ENCODE data around the gene ANKRD63. TPM values are rescaled to one million over a fixed set of nuclear protein-coding genes. Genes with fewer than 3 reads are reported as not detected.

The ANKRD63 gene
- total and polyA plus RNA-seq, 10 of the 15 experiments (the other 5 are each of a cell fraction or from before 2014, with no cell fraction given): not detected

DNA sequence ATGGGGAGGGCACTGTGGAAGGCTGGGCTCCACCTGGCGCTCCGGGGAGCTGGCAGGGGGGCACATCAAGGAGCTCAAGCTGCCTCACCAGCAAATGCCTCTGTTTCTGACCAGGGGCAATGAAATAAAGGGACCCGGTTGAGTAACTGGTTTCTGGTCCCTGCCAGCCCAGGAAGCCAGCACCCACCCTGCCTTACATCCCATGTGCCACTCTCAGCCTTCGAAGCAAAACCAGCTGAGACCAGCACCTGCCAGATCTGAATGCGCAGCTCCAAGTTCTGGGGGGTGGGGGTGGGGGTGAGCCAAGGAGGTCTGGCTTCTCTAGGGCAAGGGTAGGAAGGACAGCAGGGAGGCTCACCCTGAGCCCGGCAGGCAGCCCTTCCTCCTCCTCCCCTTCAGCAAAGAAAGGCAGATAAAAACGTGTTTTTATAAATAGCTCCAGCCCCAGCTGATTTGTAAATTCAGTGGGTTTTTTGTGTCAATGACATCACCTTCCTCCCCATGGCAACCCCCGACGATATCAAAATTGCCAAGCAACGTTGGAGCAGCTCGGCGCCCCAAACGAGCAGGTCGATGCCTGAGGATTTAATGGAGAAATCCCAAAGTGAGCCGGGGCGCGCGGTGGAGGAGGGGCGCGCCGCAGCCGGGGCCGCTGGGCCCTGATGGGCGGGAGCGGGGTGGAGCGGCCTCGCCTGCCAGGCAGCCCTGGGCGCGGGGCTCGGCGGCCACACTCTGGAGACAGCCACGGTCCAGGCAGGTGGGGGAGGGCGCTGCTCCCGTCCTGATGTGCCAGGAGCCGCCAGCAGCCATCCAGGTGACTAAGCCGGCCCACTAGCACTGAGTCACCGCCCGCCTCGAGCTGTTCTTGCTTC lies 44.1 kb downstream of the ANKRD63 start, which contains the start of gene PAK6 (continued):
- TF ChIP-seq, protein P1, sequence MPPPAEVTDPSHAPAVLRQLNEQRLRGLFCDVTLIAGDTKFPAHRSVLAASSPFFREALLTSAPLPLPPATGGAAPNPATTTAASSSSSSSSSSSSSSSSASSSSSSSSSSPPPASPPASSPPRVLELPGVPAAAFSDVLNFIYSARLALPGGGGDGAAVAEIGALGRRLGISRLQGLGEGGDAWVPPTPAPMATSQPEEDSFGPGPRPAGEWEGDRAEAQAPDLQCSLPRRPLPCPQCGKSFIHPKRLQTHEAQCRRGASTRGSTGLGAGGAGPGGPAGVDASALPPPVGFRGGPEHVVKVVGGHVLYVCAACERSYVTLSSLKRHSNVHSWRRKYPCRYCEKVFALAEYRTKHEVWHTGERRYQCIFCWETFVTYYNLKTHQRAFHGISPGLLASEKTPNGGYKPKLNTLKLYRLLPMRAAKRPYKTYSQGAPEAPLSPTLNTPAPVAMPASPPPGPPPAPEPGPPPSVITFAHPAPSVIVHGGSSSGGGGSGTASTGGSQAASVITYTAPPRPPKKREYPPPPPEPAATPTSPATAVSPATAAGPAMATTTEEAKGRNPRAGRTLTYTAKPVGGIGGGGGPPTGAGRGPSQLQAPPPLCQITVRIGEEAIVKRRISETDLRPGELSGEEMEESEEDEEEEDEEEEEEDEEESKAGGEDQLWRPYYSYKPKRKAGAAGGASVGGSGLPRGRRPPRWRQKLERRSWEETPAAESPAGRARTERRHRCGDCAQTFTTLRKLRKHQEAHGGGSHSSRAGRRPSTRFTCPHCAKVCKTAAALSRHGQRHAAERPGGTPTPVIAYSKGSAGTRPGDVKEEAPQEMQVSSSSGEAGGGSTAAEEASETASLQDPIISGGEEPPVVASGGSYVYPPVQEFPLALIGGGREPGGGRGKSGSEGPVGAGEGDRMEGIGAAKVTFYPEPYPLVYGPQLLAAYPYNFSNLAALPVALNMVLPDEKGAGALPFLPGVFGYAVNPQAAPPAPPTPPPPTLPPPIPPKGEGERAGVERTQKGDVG (CRISPR knock-in tag; IDR thresholded peaks at IDR 0.05): no peak
- TF ChIP-seq YBX1 (IDR thresholded peaks at IDR 0.05) (no peak), HDAC6 (IDR thresholded peaks at IDR 0.05; ENCODE audit: unreplicated experiment) (no peak), FOS (IDR thresholded peaks at IDR 0.05; ENCODE audit: borderline replicate concordance, extremely low read depth, insufficient read length) (no peak), CREB1 (IDR thresholded peaks at IDR 0.05; ENCODE audit: low read depth) (peak; percentile 75), BHLHE40 (IDR thresholded peaks at IDR 0.05; ENCODE audit: borderline replicate concordance in 1 of 2, low read depth in 2 of 2, low read length in 1 of 2) (0 out of 4 replicates have a peak, but pooled peaks of 1 of the 2 experiments have one; percentile 18), ZNF622 (IDR thresholded peaks at IDR 0.05) (no peak), RAD21 (IDR thresholded peaks at IDR 0.05; ENCODE audit: insufficient read depth, low read depth, low read length) (no peak), IKZF1 (conservative IDR thresholded peaks at IDR 0.05) (peak; percentile 54), ETV6 (conservative IDR thresholded peaks at IDR 0.05 in 1 of 2, IDR thresholded peaks at IDR 0.05 in 1 of 2; ENCODE audit: borderline replicate concordance in 1 of 2, low read depth in 1 of 2) (no peak), SMC3 (IDR thresholded peaks at IDR 0.05; ENCODE audit: borderline replicate concordance, low read length) (no peak), IKZF2 (IDR thresholded peaks at IDR 0.05) (no peak), POU2F2 (IDR thresholded peaks at IDR 0.05; ENCODE audit: borderline replicate concordance, low read depth, low read length) (peak; percentile 31; the same call in 1 of the 3 replicates)
- TF ChIP-seq, protein P2, sequence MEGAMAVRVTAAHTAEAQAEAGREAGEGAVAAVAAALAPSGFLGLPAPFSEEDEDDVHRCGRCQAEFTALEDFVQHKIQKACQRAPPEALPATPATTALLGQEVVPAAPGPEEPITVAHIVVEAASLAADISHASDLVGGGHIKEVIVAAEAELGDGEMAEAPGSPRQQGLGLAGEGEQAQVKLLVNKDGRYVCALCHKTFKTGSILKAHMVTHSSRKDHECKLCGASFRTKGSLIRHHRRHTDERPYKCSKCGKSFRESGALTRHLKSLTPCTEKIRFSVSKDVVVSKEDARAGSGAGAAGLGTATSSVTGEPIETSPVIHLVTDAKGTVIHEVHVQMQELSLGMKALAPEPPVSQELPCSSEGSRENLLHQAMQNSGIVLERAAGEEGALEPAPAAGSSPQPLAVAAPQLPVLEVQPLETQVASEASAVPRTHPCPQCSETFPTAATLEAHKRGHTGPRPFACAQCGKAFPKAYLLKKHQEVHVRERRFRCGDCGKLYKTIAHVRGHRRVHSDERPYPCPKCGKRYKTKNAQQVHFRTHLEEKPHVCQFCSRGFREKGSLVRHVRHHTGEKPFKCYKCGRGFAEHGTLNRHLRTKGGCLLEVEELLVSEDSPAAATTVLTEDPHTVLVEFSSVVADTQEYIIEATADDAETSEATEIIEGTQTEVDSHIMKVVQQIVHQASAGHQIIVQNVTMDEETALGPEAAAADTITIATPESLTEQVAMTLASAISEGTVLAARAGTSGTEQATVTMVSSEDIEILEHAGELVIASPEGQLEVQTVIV (IDR thresholded peaks at IDR 0.05; ENCODE audit: borderline replicate concordance, partially characterized antibody): no peak
- TF ChIP-seq, protein P3, sequence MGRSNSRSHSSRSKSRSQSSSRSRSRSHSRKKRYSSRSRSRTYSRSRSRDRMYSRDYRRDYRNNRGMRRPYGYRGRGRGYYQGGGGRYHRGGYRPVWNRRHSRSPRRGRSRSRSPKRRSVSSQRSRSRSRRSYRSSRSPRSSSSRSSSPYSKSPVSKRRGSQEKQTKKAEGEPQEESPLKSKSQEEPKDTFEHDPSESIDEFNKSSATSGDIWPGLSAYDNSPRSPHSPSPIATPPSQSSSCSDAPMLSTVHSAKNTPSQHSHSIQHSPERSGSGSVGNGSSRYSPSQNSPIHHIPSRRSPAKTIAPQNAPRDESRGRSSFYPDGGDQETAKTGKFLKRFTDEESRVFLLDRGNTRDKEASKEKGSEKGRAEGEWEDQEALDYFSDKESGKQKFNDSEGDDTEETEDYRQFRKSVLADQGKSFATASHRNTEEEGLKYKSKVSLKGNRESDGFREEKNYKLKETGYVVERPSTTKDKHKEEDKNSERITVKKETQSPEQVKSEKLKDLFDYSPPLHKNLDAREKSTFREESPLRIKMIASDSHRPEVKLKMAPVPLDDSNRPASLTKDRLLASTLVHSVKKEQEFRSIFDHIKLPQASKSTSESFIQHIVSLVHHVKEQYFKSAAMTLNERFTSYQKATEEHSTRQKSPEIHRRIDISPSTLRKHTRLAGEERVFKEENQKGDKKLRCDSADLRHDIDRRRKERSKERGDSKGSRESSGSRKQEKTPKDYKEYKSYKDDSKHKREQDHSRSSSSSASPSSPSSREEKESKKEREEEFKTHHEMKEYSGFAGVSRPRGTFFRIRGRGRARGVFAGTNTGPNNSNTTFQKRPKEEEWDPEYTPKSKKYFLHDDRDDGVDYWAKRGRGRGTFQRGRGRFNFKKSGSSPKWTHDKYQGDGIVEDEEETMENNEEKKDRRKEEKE (IDR thresholded peaks at IDR 0.05): no peak
- TF ChIP-seq, protein P4, sequence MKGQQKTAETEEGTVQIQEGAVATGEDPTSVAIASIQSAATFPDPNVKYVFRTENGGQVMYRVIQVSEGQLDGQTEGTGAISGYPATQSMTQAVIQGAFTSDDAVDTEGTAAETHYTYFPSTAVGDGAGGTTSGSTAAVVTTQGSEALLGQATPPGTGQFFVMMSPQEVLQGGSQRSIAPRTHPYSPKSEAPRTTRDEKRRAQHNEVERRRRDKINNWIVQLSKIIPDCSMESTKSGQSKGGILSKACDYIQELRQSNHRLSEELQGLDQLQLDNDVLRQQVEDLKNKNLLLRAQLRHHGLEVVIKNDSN (IDR thresholded peaks at IDR 0.05; ENCODE audit: borderline replicate concordance, extremely low read length, insufficient read depth, low read depth, low read length): no peak
- TF ChIP-seq, protein P5, sequence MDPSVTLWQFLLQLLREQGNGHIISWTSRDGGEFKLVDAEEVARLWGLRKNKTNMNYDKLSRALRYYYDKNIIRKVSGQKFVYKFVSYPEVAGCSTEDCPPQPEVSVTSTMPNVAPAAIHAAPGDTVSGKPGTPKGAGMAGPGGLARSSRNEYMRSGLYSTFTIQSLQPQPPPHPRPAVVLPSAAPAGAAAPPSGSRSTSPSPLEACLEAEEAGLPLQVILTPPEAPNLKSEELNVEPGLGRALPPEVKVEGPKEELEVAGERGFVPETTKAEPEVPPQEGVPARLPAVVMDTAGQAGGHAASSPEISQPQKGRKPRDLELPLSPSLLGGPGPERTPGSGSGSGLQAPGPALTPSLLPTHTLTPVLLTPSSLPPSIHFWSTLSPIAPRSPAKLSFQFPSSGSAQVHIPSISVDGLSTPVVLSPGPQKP (IDR thresholded peaks at IDR 0.05; ENCODE audit: low read depth, low read length): no peak

All from GM12878 (cell line).